ENCODE results near the gene C16orf54. TPM values are rescaled to one million over a fixed set of nuclear protein-coding genes. Genes with fewer than 3 reads are reported as not detected.
"Not testable (repeated sequence)": the region's sequence is repeated elsewhere in the genome, so short reads cannot be mapped to it uniquely, and the experiment has no call there.

Gene C16orf54
- total and polyA plus RNA-seq, 2 donors (not counting 3 experiments of a cell fraction or from before 2014, with no cell fraction given), result not detected

GRCh38 chr16:29696881-29697331 lies 48.9 kb downstream of the C16orf54 start:
- dilution Hi-C loops (cut with MboI; ENCODE audit: extremely low pct_ligation_motif_present, low sequenced_read_pairs), result no loop called here
- POLR2A ChIA-PET, result no interaction called here

GRCh38 chr16:29695675-29696074 lies 50.1 kb downstream of the C16orf54 start:
- H3K4me2 ChIP-seq (ENCODE audit: insufficient read depth, low read length); H3K36me3 ChIP-seq (ENCODE audit: control insufficient read depth in 2 of 2, extremely low read depth in 1 of 2, insufficient read depth in 2 of 2, low read length in 2 of 2); intact Hi-C loops (cut with micrococcal nuclease); H3K9ac ChIP-seq (replicated peaks; ENCODE audit: extremely low read depth, insufficient read depth, low read length); H3K27me3 ChIP-seq (ENCODE audit: control insufficient read depth in 2 of 2, insufficient read depth in 2 of 2, low read length in 2 of 2); dilution Hi-C loops (cut with MboI; ENCODE audit: extremely low pct_ligation_motif_present, low sequenced_read_pairs); DNase-seq (ENCODE audit: low read depth, low spot score); H3K4me1 ChIP-seq (ENCODE audit: control insufficient read depth, extremely low read depth, insufficient read depth, low read length); H3K4me3 ChIP-seq (replicated peaks in 1 of 3; ENCODE audit: insufficient read depth in 1 of 3, low read depth in 1 of 3, low read length in 3 of 3); H2AFZ ChIP-seq (ENCODE audit: low read depth, low read length); H3K27ac ChIP-seq (ENCODE audit: insufficient read depth, low read depth, low read length); H3K9me3 ChIP-seq (replicated peaks; ENCODE audit: control insufficient read depth, insufficient read depth, low read length); H3K9me1 ChIP-seq (replicated peaks; ENCODE audit: control insufficient read depth, extremely low read depth, insufficient read depth, low read length); BruUV-seq (replicated peaks); POLR2A ChIA-PET; H4K20me1 ChIP-seq (replicated peaks; ENCODE audit: control insufficient read depth, extremely low read depth, insufficient read depth, low read length); FAIRE-seq; H3K79me2 ChIP-seq (ENCODE audit: control insufficient read depth, insufficient read depth, low read length): not testable (repeated sequence)
- CTCF ChIA-PET, result interaction anchor here (0.6 to 1.7 kb wide), 4 partner anchors 34 to 336 kb away, joined by 3 to 5 read pairs (median 4); no protein-coding TSS in a partner anchor

More at GRCh38 chr16:29696881-29697331, 48.9 kb downstream of the C16orf54 start:
- H3K9me3 ChIP-seq (replicated peaks; ENCODE audit: control insufficient read depth, insufficient read depth, low read length), result no peaks in the 10 kb centered on the region
- no peak for DNase-seq (ENCODE audit: low read depth, low spot score)
- no peak for FAIRE-seq
- peaks cover 0 to 1% of the 10 kb centered on the region in 2 experiments for H3K27me3 ChIP-seq (ENCODE audit: control insufficient read depth in 2 of 2, insufficient read depth in 2 of 2, low read length in 2 of 2)
- CTCF ChIA-PET, result interaction anchor here (1.4 kb wide), 1 partner anchor 33 kb away, joined by 5 read pairs; no protein-coding TSS in a partner anchor
- no peak overlapping the region for H3K9ac ChIP-seq (replicated peaks; ENCODE audit: extremely low read depth, insufficient read depth, low read length)
- H3K79me2 ChIP-seq (ENCODE audit: control insufficient read depth, insufficient read depth, low read length), result no peaks in the 10 kb centered on the region
- H3K9me1 ChIP-seq (replicated peaks; ENCODE audit: control insufficient read depth, extremely low read depth, insufficient read depth, low read length), result no peaks in the 10 kb centered on the region
- no peak for TF ChIP-seq JUN (IDR thresholded peaks at IDR 0.05; ENCODE audit: borderline replicate concordance, insufficient read depth, insufficient read length, low read depth)
- TF ChIP-seq POLR2AphosphoS5 (IDR thresholded peaks at IDR 0.05; ENCODE audit: insufficient read depth, low read depth, low read length), result no peak
- no peak for TF ChIP-seq POLR2A (IDR thresholded peaks at IDR 0.05; ENCODE audit: low read depth, low read length)
- no peak for TF ChIP-seq MYC (IDR thresholded peaks at IDR 0.05; ENCODE audit: low read depth, low read length)
- no peak for TF ChIP-seq MAX (IDR thresholded peaks at IDR 0.05; ENCODE audit: insufficient read depth, insufficient read length)
- TF ChIP-seq EZH2 (IDR thresholded peaks at IDR 0.05; ENCODE audit: borderline replicate concordance, low read depth, low read length, severe bottlenecking), result no peak
- no peak for TF ChIP-seq GATA2 (IDR thresholded peaks at IDR 0.05; ENCODE audit: insufficient read depth, insufficient read length, low read depth, low read length)
- H3K36me3 ChIP-seq (ENCODE audit: control insufficient read depth in 2 of 2, extremely low read depth in 1 of 2, insufficient read depth in 2 of 2, low read length in 2 of 2), result no peaks in the 10 kb centered on the region
- intact Hi-C loops (cut with micrococcal nuclease), result no loop called here
- H3K4me3 ChIP-seq (replicated peaks in 1 of 3; ENCODE audit: insufficient read depth in 1 of 3, low read depth in 1 of 3, low read length in 3 of 3), result no peak overlapping the region
- no TSS peak for BruUV-seq (replicated peaks)
- H4K20me1 ChIP-seq (replicated peaks; ENCODE audit: control insufficient read depth, extremely low read depth, insufficient read depth, low read length), result no peaks in the 10 kb centered on the region
- H2AFZ ChIP-seq (ENCODE audit: low read depth, low read length), result no peak overlapping the region
- no peaks in the 10 kb centered on the region for H3K4me1 ChIP-seq (ENCODE audit: control insufficient read depth, extremely low read depth, insufficient read depth, low read length)
- no peak overlapping the region for H3K27ac ChIP-seq (ENCODE audit: insufficient read depth, low read depth, low read length)
- H3K4me2 ChIP-seq (ENCODE audit: insufficient read depth, low read length), result no peak overlapping the region
